OCI-LY3 (cell line): ENCODE results near the gene DENND1A.

Experiments
- CTCF ChIP-seq: fragments of 200-600, 300-600 bp; sonication (generic); IDR thresholded peaks from 2 replicates; pipeline ENCODE4 v1.5.1; 2014; ENCODE audit warnings: antibody characterized with exemption, low read length, low read depth
- EZH2phosphoT487 ChIP-seq: fragments of 200-600 bp; shearing (Covaris generic); IDR thresholded peaks from 2 replicates; pipeline ENCODE4 v1.6.1; 2018; ENCODE audit warnings: antibody characterized with exemption, mixed run types, low read depth

- no peak for TF ChIP-seq CTCF
- no peak for TF ChIP-seq EZH2phosphoT487
Observed at GRCh38 chr9:123378025-123378424, 551.9 kb downstream of the DENND1A start.
